IMR-90 (cell line): ENCODE results near the gene STK31. TPM values are rescaled to one million over a fixed set of nuclear protein-coding genes. Genes with fewer than 3 reads are reported as not detected.

ENCODE experiments used
- ATAC-seq: fragments of 200-7000 bp; cut with Tn5 transposase; 2 replicates; pipeline ENCODE4 v1.9.1; 2020; ENCODE audit warnings: low read depth, mild to moderate bottlenecking, moderate library complexity
- BruUV-seq: library from RNA; stranded (reverse); fragments of 400-500 nt; replicated peaks from 2 replicates; lab custom pipeline; 2021; lab: Mats Ljungman, UMichigan
- CTCF ChIA-PET: fragments of 300-600 bp; formaldehyde crosslinking; extraction: SDS; loops from one replicate; lab custom pipeline; 2021; ENCODE audit warnings: antibody characterized with exemption; lab: Yijun Ruan, JAX
- POLR2A ChIA-PET: fragments of 300-600 bp; sonication (Branson Sonifier 250); formaldehyde crosslinking; loops from one replicate; lab custom pipeline; 2022; ENCODE audit warnings: antibody characterized with exemption; ENCODE audit not compliant: unreplicated experiment; lab: Charles Lee
- DNase-seq: peaks from one replicate; pipeline ENCODE4 v3.0.0; 2013
- H2AFZ ChIP-seq: replicated peaks from 2 replicates; pipeline ENCODE3; 2013; ENCODE audit warnings: low read length, mild to moderate bottlenecking; ENCODE audit not compliant: poor library complexity
- H2AK5ac ChIP-seq: 2 replicates; pipeline ENCODE4 v1.6.1; 2013; ENCODE audit warnings: low read depth, low read length, inconsistent platforms
- H2AK9ac ChIP-seq: replicated peaks from 2 replicates; pipeline ENCODE3; 2013; ENCODE audit warnings: mild to moderate bottlenecking, low read depth, low read length, moderate library complexity; ENCODE audit not compliant: poor library complexity
- H2BK120ac ChIP-seq: 2 replicates; pipeline ENCODE4 v1.6.1; 2013; ENCODE audit warnings: low read depth, low read length, inconsistent platforms
- H2BK15ac ChIP-seq: 3 replicates; pipeline ENCODE4 v1.6.1; 2013; ENCODE audit warnings: low read depth, low read length, inconsistent platforms
- H2BK20ac ChIP-seq: 2 replicates; pipeline ENCODE4 v1.6.1; 2013; ENCODE audit warnings: low read depth, mild to moderate bottlenecking, inconsistent platforms, low read length, moderate library complexity
- H2BK5ac ChIP-seq: 2 replicates; pipeline ENCODE4 v1.6.1; 2013; ENCODE audit warnings: mild to moderate bottlenecking, low read depth, low read length, inconsistent platforms; ENCODE audit not compliant: poor library complexity, severe bottlenecking
- H3K14ac ChIP-seq: replicated peaks from 2 replicates; pipeline ENCODE4 v1.6.1; 2013; ENCODE audit warnings: low read depth, low read length, inconsistent platforms
- H3K18ac ChIP-seq: 2 replicates; pipeline ENCODE4 v1.6.1; 2013; ENCODE audit warnings: low read depth, low read length, control low read depth
- H3K23ac ChIP-seq: 2 replicates; pipeline ENCODE4 v1.6.1; 2013; ENCODE audit warnings: low read depth, low read length, inconsistent platforms
- H3K27ac ChIP-seq: 2 replicates; pipeline ENCODE4 v1.5.1; 2013; ENCODE audit warnings: mild to moderate bottlenecking, control low read depth, low read length; ENCODE audit not compliant: insufficient read depth
- H3K27me3 ChIP-seq: 2 replicates; pipeline ENCODE4 v1.6.1; 2013; ENCODE audit warnings: low read length; ENCODE audit not compliant: control insufficient read depth, insufficient read depth
- H3K36me3 ChIP-seq: 2 replicates; pipeline ENCODE4 v1.6.1; 2013; ENCODE audit warnings: low read length, mixed read lengths; ENCODE audit not compliant: control insufficient read depth, insufficient read depth
- H3K4ac ChIP-seq: 2 replicates; pipeline ENCODE4 v1.6.1; 2013; ENCODE audit warnings: low read depth, low read length, inconsistent platforms
- H3K4me1 ChIP-seq: 2 replicates; pipeline ENCODE4 v1.6.1; 2013; ENCODE audit warnings: low read length, mixed read lengths; ENCODE audit not compliant: control insufficient read depth, insufficient read depth
- H3K4me2 ChIP-seq: 2 replicates; pipeline ENCODE4 v1.6.1; 2013; ENCODE audit warnings: low read depth, mild to moderate bottlenecking, control low read depth, low read length, moderate library complexity
- H3K4me3 ChIP-seq: 2 replicates; pipeline ENCODE4 v1.5.1; 2013; ENCODE audit warnings: low read depth, mild to moderate bottlenecking, control low read depth, low read length, moderate library complexity; ENCODE audit not compliant: insufficient read depth
- H3K56ac ChIP-seq: 2 replicates; pipeline ENCODE4 v1.6.1; 2013; ENCODE audit warnings: low read length, inconsistent platforms; ENCODE audit not compliant: insufficient read depth; ENCODE audit errors: extremely low read depth
- H3K79me1 ChIP-seq, 2 experiments: 2 replicates each; pipeline ENCODE4 v1.6.1; 2013; ENCODE audit warnings: low read length in 2 of 2, inconsistent platforms in 1 of 2, low read depth in 1 of 2
- H3K9ac ChIP-seq: 2 replicates; pipeline ENCODE4 v1.6.1; 2013; ENCODE audit warnings: low read depth, low read length, control low read depth
- H3K9me1 ChIP-seq: 2 replicates; pipeline ENCODE4 v1.6.1; 2013; ENCODE audit warnings: low read length, inconsistent platforms; ENCODE audit not compliant: insufficient read depth
- H3K9me3 ChIP-seq: 2 replicates; pipeline ENCODE4 v1.6.1; 2013; ENCODE audit warnings: low read length; ENCODE audit not compliant: control insufficient read depth, insufficient read depth
- H4K20me1 ChIP-seq: 2 replicates; pipeline ENCODE4 v1.6.1; 2013; ENCODE audit warnings: low read length, inconsistent platforms; ENCODE audit not compliant: insufficient read depth
- H4K5ac ChIP-seq: 2 replicates; pipeline ENCODE4 v1.6.1; 2013; ENCODE audit warnings: mild to moderate bottlenecking, low read depth, low read length, control low read depth
- H4K8ac ChIP-seq, 2 experiments: 2 replicates each; pipeline ENCODE4 v1.6.1; 2013; ENCODE audit warnings: low read depth in 2 of 2, low read length in 2 of 2, control low read depth in 1 of 2, inconsistent platforms in 1 of 2
- H4K91ac ChIP-seq: 2 replicates; pipeline ENCODE4 v1.6.1; 2013; ENCODE audit warnings: low read depth, low read length, inconsistent platforms; ENCODE audit not compliant: insufficient read depth
- BHLHE40 ChIP-seq: fragments of 150-350 bp; IDR thresholded peaks from 2 replicates; pipeline ENCODE4 v1.6.1; 2016; ENCODE audit warnings: mild to moderate bottlenecking, low read depth, low read length
- CEBPB ChIP-seq: IDR thresholded peaks from 2 replicates; pipeline ENCODE4 v1.6.1; 2012; ENCODE audit warnings: low read depth, low read length, improper control_type of control experiment
- CHD1 ChIP-seq: IDR thresholded peaks from 2 replicates; pipeline ENCODE4 v1.6.1; 2012; ENCODE audit warnings: low read depth, low read length, improper control_type of control experiment
- ELK1 ChIP-seq: fragments of 150-350 bp; IDR thresholded peaks from 2 replicates; pipeline ENCODE4 v1.6.1; 2016; ENCODE audit warnings: low read depth, mild to moderate bottlenecking, low read length, moderate library complexity, borderline replicate concordance
- FOS ChIP-seq: fragments of 150-350 bp; IDR thresholded peaks from 2 replicates; pipeline ENCODE4 v1.6.1; 2016; ENCODE audit warnings: low read depth, low read length
- MAFK ChIP-seq: IDR thresholded peaks from 2 replicates; pipeline ENCODE4 v1.6.1; 2012; ENCODE audit warnings: low read depth, low read length, improper control_type of control experiment
- MAZ ChIP-seq: IDR thresholded peaks from 2 replicates; pipeline ENCODE4 v1.6.1; 2012; ENCODE audit warnings: low read depth, mild to moderate bottlenecking, low read length, improper control_type of control experiment, moderate library complexity, borderline replicate concordance
- MXI1 ChIP-seq: IDR thresholded peaks from 2 replicates; pipeline ENCODE4 v1.6.1; 2012; ENCODE audit warnings: low read depth, mild to moderate bottlenecking, low read length, moderate library complexity, borderline replicate concordance
- NFE2L2 ChIP-seq: fragments of 150-350 bp; IDR thresholded peaks from 2 replicates; pipeline ENCODE4 v1.6.1; 2016; ENCODE audit warnings: low read depth, mild to moderate bottlenecking, low read length
- POLR2A ChIP-seq: IDR thresholded peaks from 2 replicates; pipeline ENCODE4 v1.6.1; 2012; ENCODE audit warnings: mild to moderate bottlenecking, low read depth, low read length
- RAD21 ChIP-seq: IDR thresholded peaks from 2 replicates; pipeline ENCODE4 v1.6.1; 2012; ENCODE audit warnings: low read length, improper control_type of control experiment
- RCOR1 ChIP-seq: IDR thresholded peaks from 2 replicates; pipeline ENCODE4 v1.6.1; 2012; ENCODE audit warnings: mild to moderate bottlenecking, low read length, improper control_type of control experiment; ENCODE audit not compliant: insufficient replicate concordance
- RFX5 ChIP-seq: IDR thresholded peaks from 2 replicates; pipeline ENCODE4 v1.8.0; 2012; ENCODE audit warnings: low read depth, mild to moderate bottlenecking, low read length, moderate library complexity
- SMC3 ChIP-seq: fragments of 150-350 bp; IDR thresholded peaks from 2 replicates; pipeline ENCODE4 v1.6.1; 2016; ENCODE audit warnings: low read depth, mild to moderate bottlenecking, antibody characterized with exemption, low read length, moderate library complexity
- USF2 ChIP-seq: fragments of 150-350 bp; IDR thresholded peaks from 2 replicates; pipeline ENCODE4 v1.6.1; 2017; ENCODE audit warnings: mild to moderate bottlenecking, antibody characterized with exemption, low read length, low read depth
- WGBS, 2 experiments: methylation state at CpG; one replicate each; pipeline versions ENCODE4 v1.1.5 to v1.1.7; 2013; ENCODE audit warnings: missing lambda C conversion rate in 2 of 2; ENCODE audit not compliant: insufficient read length in 1 of 2; ENCODE audit errors: extremely low coverage in 2 of 2; 5-methylcytosine and 5-hydroxymethylcytosine counted together
- dilution Hi-C: fragments of 300-500 bp; cut with HindIII; formaldehyde crosslinking; loops from one replicate; pipeline ENCODE4 v1.14.3; 2018; ENCODE audit warnings: low sequenced_read_pairs; ENCODE audit not compliant: unreplicated experiment
- in situ Hi-C: fragments of 300-500 bp; cut with MboI; formaldehyde crosslinking; loops from 3 replicates; pipeline ENCODE4 v1.14.3; 2019; ENCODE audit warnings: low sequenced_read_pairs, inconsistent platforms, mixed read lengths
- intact Hi-C: fragments of 100-400 bp; cut with micrococcal nuclease; formaldehyde crosslinking; loops from 2 replicates; pipeline ENCODE4 v1.10.0; 2022
- polyA plus RNA-seq, 3 experiments: library from polyadenylated mRNA; depleted of rRNA; stranded (reverse); fragments of >200 nt; gene quantifications; 2 replicates each; pipeline ENCODE4 v1.2.3, GENCODE V29; 2012; ENCODE audit warnings: low replicate concordance in 1 of 3
- total RNA-seq: library from RNA; depleted of rRNA; stranded (reverse); fragments of >200 nt; gene quantifications from 2 replicates; pipeline ENCODE4 v1.2.3, GENCODE V29; 2012
- TF ChIP-seq, protein P1 (sequence below): conservative IDR thresholded peaks from 2 replicates; pipeline ENCODE4 v1.5.1; 2012; ENCODE audit warnings: mild to moderate bottlenecking, low read depth, low read length, improper control_type of control experiment

The STK31 gene
- total and polyA plus RNA-seq, 2 of the 4 experiments (the other 2 are of a cell fraction), result not detected

DNA sequence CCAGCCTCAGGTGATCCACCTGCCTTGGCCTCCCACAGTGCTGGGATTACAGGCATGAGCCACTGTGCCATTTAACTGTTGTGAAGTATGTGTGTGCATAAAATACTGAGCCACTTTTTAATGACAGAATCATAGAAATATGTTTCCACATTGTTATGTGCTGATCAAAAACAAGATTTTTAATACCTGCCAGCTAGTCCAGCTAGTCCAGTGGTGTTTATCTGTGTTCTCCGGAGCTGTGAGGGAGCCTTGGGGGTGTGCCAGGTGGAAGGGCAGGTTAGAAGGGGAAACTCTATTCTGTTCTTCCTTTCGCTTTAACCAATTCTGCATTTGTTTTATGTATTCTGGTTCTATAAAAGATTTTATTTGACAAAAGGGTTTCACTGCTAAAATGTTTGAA, 23.0 kb upstream of the STK31 start:
- no peaks in the 10 kb centered on the region for H3K9me1 ChIP-seq
- H2AK5ac ChIP-seq, result no peak overlapping the region
- intact Hi-C loops (no loop called here), in situ Hi-C loops (loop anchor here (10.0 kb wide), 1 partner anchor 92 kb away; the partner anchor contains the start of gene CCDC126), dilution Hi-C loops (no loop called here)
- H3K79me1 ChIP-seq, result no peaks in the 10 kb centered on the region
- no peak overlapping the region for H4K91ac ChIP-seq
- no peak overlapping the region; the same call in 1 of the 2 replicates for H3K27ac ChIP-seq
- H2BK5ac ChIP-seq, result no peak overlapping the region
- H3K4ac ChIP-seq, result no peak overlapping the region
- no peak overlapping the region for H3K56ac ChIP-seq
- H2BK20ac ChIP-seq, result no peak overlapping the region
- TF ChIP-seq NFE2L2 (no peak), RFX5 (no peak), USF2 (no peak), MXI1 (no peak), FOS (no peak), BHLHE40 (no peak), MAZ (no peak), POLR2A (no peak), SMC3 (no peak), ELK1 (no peak), RCOR1 (no peak), CEBPB (no peak), CHD1 (no peak), MAFK (no peak), RAD21 (no peak)
- TF ChIP-seq, protein P1, sequence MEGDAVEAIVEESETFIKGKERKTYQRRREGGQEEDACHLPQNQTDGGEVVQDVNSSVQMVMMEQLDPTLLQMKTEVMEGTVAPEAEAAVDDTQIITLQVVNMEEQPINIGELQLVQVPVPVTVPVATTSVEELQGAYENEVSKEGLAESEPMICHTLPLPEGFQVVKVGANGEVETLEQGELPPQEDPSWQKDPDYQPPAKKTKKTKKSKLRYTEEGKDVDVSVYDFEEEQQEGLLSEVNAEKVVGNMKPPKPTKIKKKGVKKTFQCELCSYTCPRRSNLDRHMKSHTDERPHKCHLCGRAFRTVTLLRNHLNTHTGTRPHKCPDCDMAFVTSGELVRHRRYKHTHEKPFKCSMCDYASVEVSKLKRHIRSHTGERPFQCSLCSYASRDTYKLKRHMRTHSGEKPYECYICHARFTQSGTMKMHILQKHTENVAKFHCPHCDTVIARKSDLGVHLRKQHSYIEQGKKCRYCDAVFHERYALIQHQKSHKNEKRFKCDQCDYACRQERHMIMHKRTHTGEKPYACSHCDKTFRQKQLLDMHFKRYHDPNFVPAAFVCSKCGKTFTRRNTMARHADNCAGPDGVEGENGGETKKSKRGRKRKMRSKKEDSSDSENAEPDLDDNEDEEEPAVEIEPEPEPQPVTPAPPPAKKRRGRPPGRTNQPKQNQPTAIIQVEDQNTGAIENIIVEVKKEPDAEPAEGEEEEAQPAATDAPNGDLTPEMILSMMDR, result no peak
- peak; percentile 43 for DNase-seq
- no peak overlapping the region for H2BK15ac ChIP-seq
- peak overlapping the region; percentile 54; the same call in 1 of the 2 replicates for H3K4me2 ChIP-seq
- ChIA-PET POLR2A (no interaction called here), CTCF (no interaction called here)
- no TSS peak for BruUV-seq
- ATAC-seq, result peak; percentile 64
- no peak overlapping the region for H3K4me3 ChIP-seq
- H4K8ac ChIP-seq, result no peak overlapping the region
- no peak overlapping the region for H2AK9ac ChIP-seq
- H2AFZ ChIP-seq, result no peak overlapping the region
- no peaks in the 10 kb centered on the region for H3K4me1 ChIP-seq
- no peaks in the 10 kb centered on the region for H3K36me3 ChIP-seq
- no peak overlapping the region for H4K5ac ChIP-seq
- no CpG with 5 or more reads among the region's 2 CpGs for WGBS, 2 experiments
- H3K9me3 ChIP-seq, result no peaks in the 10 kb centered on the region
- no peaks in the 10 kb centered on the region for H4K20me1 ChIP-seq
- H3K9ac ChIP-seq, result no peak overlapping the region
- peak overlapping the region; percentile 71; the same call in 1 of the 2 replicates for H3K14ac ChIP-seq
- H3K23ac ChIP-seq, result no peak overlapping the region
- H3K18ac ChIP-seq, result no peak overlapping the region
- no peaks in the 10 kb centered on the region for H3K27me3 ChIP-seq
- H2BK120ac ChIP-seq, result no peak overlapping the region
